RWPE1 (cell line): ENCODE measurements around the gene IFI27.

Experiments
- CTCF ChIA-PET: fragments of 350-600 bp; sonication (Branson Sonifier 250); formaldehyde crosslinking; extraction: SDS; loops from one replicate; lab custom pipeline; 2021; lab: Yijun Ruan, JAX
- POLR2A ChIA-PET: fragments of 400-600 bp; formaldehyde crosslinking; extraction: SDS; loops from one replicate; lab custom pipeline; 2020; ENCODE audit warnings: antibody characterized with exemption; ENCODE audit not compliant: low non-redundant PET; lab: Yijun Ruan, JAX
- DNase-seq: peaks from one replicate; pipeline ENCODE4 v3.0.0; 2012; ENCODE audit warnings: low spot score
- H3K27ac ChIP-seq: fragments of 450-650 bp; 2 replicates; pipeline ENCODE4 v1.5.1; 2017
- TF ChIP-seq, protein P1 (sequence below): fragments of 450-650 bp; conservative IDR thresholded peaks from 2 replicates; pipeline ENCODE4 v1.5.1; 2017; ENCODE audit warnings: low read depth, mild to moderate bottlenecking

Gene IFI27

DNA sequence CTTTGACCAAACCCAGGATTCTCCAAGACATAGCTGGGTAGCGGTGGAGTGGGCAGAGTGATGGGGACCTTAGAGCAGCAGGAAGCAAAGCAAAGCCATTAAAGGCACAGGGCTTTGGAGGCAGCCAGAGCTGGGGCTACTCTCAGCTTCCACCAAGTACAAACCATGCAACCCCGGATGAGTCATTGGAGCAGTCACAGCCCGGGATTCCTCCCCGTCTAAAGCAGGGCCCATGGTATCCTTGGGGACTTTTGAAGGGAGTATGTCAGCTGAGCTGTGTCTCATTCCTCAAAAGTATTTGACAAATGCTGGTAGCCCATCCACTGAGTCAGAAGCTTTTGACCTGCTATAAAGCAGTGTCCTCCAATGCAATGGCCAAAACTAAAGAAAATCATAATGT is 9.7 kb upstream of the IFI27 start:
- POLR2A ChIA-PET, result no interaction called here
- CTCF ChIA-PET, result interaction anchor here (0.5 kb wide), 1 partner anchor 99 kb away, joined by 3 read pairs; no protein-coding TSS in a partner anchor
- TF ChIP-seq, protein P1, sequence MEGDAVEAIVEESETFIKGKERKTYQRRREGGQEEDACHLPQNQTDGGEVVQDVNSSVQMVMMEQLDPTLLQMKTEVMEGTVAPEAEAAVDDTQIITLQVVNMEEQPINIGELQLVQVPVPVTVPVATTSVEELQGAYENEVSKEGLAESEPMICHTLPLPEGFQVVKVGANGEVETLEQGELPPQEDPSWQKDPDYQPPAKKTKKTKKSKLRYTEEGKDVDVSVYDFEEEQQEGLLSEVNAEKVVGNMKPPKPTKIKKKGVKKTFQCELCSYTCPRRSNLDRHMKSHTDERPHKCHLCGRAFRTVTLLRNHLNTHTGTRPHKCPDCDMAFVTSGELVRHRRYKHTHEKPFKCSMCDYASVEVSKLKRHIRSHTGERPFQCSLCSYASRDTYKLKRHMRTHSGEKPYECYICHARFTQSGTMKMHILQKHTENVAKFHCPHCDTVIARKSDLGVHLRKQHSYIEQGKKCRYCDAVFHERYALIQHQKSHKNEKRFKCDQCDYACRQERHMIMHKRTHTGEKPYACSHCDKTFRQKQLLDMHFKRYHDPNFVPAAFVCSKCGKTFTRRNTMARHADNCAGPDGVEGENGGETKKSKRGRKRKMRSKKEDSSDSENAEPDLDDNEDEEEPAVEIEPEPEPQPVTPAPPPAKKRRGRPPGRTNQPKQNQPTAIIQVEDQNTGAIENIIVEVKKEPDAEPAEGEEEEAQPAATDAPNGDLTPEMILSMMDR, result no peak
- peak; percentile 31 for DNase-seq
- H3K27ac ChIP-seq, result no peak overlapping the region

DNA sequence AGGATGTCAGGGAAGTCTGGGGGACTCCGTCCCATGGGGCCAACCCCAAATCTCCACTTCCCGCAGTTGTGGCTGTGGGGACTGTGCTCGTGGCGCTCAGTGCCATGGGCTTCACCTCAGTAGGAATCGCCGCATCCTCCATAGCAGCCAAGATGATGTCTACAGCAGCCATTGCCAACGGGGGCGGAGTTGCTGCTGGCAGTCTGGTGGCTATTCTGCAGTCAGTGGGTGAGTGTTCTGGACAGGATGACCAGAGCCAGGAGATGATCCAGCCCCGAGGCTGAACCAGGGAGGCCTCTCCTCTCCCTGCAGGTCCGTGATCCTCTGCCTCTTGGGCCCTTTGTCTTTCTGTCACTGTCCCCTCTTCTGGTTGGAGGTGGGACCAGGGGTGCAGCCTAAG is 8.8 kb upstream of the IFI27 start:
- TF ChIP-seq, protein P1, result no peak
- ChIA-PET CTCF (no interaction called here), POLR2A (no interaction called here)
- H3K27ac ChIP-seq, result no peak overlapping the region
- no peak for DNase-seq

DNA sequence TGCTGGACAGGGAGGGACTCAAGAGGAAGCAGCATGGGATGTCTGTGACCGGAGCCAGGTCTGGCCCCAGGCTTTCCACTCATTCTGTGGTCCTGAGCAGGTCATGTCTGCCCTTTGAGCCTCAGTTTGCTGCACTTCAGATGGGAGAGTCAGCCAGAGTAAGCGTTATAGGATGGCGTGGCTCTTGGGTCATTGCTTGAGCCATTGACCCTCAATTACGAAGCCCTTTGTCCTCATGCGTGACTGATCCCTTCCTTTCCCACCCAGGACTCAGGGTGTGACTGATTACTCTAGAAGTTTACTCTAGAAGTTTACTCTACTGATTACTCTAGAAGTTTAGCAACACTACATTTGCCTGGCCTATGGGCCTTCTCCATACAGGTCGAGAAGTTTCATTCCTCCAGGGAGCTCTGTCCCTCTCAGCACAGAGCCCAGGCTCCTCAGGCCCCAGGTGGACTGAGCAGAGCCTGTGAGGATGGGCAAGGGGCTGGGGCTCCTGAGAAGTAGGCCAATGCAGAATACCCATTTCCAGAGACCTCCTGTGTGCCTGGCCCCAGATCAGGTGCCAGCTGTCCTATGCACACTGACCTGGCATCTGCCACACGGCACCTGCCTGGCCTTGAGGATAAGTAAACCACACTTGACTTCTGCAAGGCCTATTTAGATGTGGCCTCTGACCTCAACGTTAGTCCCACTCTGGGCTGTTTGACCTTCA is 7.6 kb upstream of the IFI27 start:
- TF ChIP-seq, protein P1, result no peak
- no peak for DNase-seq
- ChIA-PET CTCF (no interaction called here), POLR2A (no interaction called here)
- H3K27ac ChIP-seq, result no peak overlapping the region

DNA sequence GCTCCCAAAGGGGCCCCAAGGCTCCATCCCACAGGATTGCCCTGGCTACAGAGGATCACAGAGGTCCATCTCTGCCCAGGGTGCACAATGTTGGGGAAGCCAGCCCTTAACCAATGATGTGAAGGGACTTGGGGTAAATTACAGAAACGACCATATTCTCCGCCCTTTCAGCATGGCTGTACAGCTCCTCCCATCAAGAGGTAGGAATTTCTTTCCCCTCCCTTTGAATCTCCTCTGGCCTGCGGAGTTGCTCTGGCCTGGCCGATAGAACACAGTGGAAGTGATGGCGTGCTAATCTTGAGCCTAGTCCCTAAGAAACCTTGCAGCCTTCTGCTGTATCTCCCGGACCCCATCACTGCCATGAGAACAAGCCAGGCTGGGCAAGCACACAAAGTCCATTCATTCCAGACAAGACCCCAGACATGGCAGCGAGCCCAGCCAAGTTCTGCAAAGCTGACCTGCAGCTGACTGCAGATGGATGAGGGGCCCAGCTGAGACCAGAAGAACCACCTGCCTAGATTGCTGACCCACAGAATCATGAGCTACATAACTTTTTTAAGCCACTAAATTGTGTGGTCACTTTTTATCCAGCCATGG is 6.9 kb upstream of the IFI27 start:
- no peak overlapping the region for H3K27ac ChIP-seq
- DNase-seq, result no peak
- ChIA-PET POLR2A (no interaction called here), CTCF (no interaction called here)
- TF ChIP-seq, protein P1, result no peak

DNA sequence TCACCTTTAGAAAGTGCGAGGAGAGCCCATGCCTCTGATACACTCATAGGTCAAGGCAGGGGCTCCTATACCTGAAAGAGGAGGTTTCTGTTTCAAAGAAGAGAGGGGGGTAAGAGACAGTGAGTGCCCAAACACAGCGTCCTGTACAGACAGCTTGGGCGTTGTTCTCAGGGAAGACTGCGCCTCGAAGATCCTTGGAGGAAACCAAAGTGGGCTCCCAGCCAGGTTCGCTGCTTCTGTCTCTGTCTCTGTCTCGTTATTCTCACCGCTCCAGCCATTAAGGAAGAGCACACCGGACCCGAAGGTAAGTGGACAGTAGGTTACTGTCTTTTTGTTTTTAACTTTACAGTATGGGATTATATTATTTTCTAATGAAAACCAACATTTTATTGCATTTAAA is 5.8 kb upstream of the IFI27 start:
- POLR2A ChIA-PET, result no interaction called here
- no peak overlapping the region for H3K27ac ChIP-seq
- CTCF ChIA-PET, result interaction anchor here (1.1 kb wide), 1 partner anchor 22 kb away, joined by 3 read pairs; no protein-coding TSS in a partner anchor
- DNase-seq, result no peak
- TF ChIP-seq, protein P1, result no peak

DNA sequence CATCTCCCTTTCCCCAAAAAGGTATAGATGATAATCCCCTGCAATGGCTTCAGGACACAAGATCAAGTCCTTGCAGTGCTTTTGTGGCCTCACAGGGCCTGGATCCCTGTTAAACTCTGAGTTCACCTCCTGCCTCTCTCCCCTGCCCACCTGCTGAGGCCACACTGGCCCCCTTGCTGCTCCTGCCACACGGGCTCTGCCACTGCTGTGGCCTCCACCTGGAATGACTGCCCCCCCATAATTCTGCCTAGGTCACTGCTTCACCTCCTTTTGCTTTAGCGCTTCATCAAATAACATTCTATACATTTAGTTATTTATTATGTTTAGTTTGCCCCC is 653 bp upstream of the IFI27 start:
- DNase-seq, result no peak
- ChIA-PET CTCF (interaction anchor here (0.5 kb wide), 1 partner anchor 169 kb away, joined by 3 read pairs; no protein-coding TSS in a partner anchor), POLR2A (no interaction called here)
- TF ChIP-seq, protein P1, result no peak
- H3K27ac ChIP-seq, result peak overlapping the region; percentile 30; the same call in 1 of the 2 replicates
